ENCODE measurements around the gene VARS2.
A peak's percentile ranks its signal among the peaks of the same experiment; 100 is the strongest.
"Not testable (repeated sequence)": the region's sequence is repeated elsewhere in the genome, so short reads cannot be mapped to it uniquely, and the experiment has no call there.

The VARS2 gene

GRCh38 chr6:30900863-30901417 lies 13.1 kb upstream of the VARS2 start:
- DNase-seq: no peak

GRCh38 chr6:30901436-30901835 lies 12.6 kb upstream of the VARS2 start:
- DNase-seq: no peak

- DNase-seq: not testable (repeated sequence)
Measured at GRCh38 chr6:30902196-30902595, 11.8 kb upstream of the VARS2 start.

GRCh38 chr6:30902709-30903108 lies 11.3 kb upstream of the VARS2 start:
- no peak for DNase-seq

GRCh38 chr6:30903236-30903635 lies 10.8 kb upstream of the VARS2 start:
- DNase-seq: no peak

GRCh38 chr6:30907290-30907757 lies 6.7 kb upstream of the VARS2 start:
- not testable (repeated sequence) for DNase-seq

- DNase-seq: peak; percentile 97 to 98
Measured at GRCh38 chr6:30907758-30908591, 6.1 kb upstream of the VARS2 start, which contains the start of gene GTF2H4. Gene GTF2H4, plus strand, starts transcription at chr6:30908207.

GRCh38 chr6:30908700-30909099 lies 5.3 kb upstream of the VARS2 start:
- DNase-seq: no peak

GRCh38 chr6:30910473-30910872 lies 3.6 kb upstream of the VARS2 start:
- DNase-seq: not testable (repeated sequence)

GRCh38 chr6:30912746-30913520 lies 1.1 kb upstream of the VARS2 start:
- no peak for DNase-seq

GRCh38 chr6:30913721-30914075 lies 340 bp upstream of the VARS2 start:
- no peak for DNase-seq

- peak in 1 of 2 experiments; percentile 4 for DNase-seq
Measured at GRCh38 chr6:30914854-30915590, 984 bp downstream of the VARS2 start.

GRCh38 chr6:30915591-30915946 lies 1.5 kb downstream of the VARS2 start:
- peak; percentile 40 to 60 for DNase-seq

GRCh38 chr6:30917041-30917440 lies 3.0 kb downstream of the VARS2 start:
- DNase-seq: no peak

- DNase-seq: no peak
Measured at GRCh38 chr6:30917487-30917886, 3.4 kb downstream of the VARS2 start.

GRCh38 chr6:30918670-30919069 lies 4.6 kb downstream of the VARS2 start:
- no peak for DNase-seq

GRCh38 chr6:30922447-30922852 lies 8.4 kb downstream of the VARS2 start:
- DNase-seq: no peak

GRCh38 chr6:30924040-30924627 lies 10.1 kb downstream of the VARS2 start:
- DNase-seq: not testable (repeated sequence)

- DNase-seq: no peak
Measured at GRCh38 chr6:30926644-30927043, 12.6 kb downstream of the VARS2 start.

GRCh38 chr6:30927080-30927479 lies 13.0 kb downstream of the VARS2 start:
- not testable (repeated sequence) for DNase-seq

GRCh38 chr6:30928677-30929076 lies 14.6 kb downstream of the VARS2 start:
- DNase-seq: no peak

GRCh38 chr6:30930506-30930905 lies 16.5 kb downstream of the VARS2 start:
- DNase-seq: no peak

- DNase-seq: no peak
Measured at GRCh38 chr6:30931272-30931671, 17.2 kb downstream of the VARS2 start.

Data from SHP77 (cell line).